DMS153 treated with DMSO at 0.1 percent for 48 hours (cell line): ENCODE data around the gene RBL2.
"Not testable (repeated sequence)": the region's sequence is repeated elsewhere in the genome, so short reads cannot be mapped to it uniquely, and the experiment has no call there.

Experiments
- DNase-seq: peaks from one replicate; lab custom pipeline; 2025; ENCODE audit not compliant: unreplicated experiment; lab: John Stamatoyannopoulos, UW

RBL2 gene

GRCh38 chr16:53434377-53435065 lies at the start of gene RBL2:
Gene RBL2 (plus strand): TSS chr16:53434471. CDS start chr16:53434557, 86 bp downstream.
- peak; percentile 5 for DNase-seq

GRCh38 chr16:53384610-53385009 lies 49.7 kb upstream of the RBL2 start:
- not testable (repeated sequence) for DNase-seq

GRCh38 chr16:53404959-53405358 lies 29.3 kb upstream of the RBL2 start:
- no peak for DNase-seq

- DNase-seq = no peak
These were observed 21.7 kb upstream of the RBL2 start for GRCh38 chr16:53412549-53412948.

- no peak for DNase-seq
These were observed 20.4 kb upstream of the RBL2 start for GRCh38 chr16:53413864-53414263.

- DNase-seq = no peak
These were observed 19.9 kb upstream of the RBL2 start for GRCh38 chr16:53414381-53414780.

GRCh38 chr16:53415504-53415903 lies 18.8 kb upstream of the RBL2 start:
- DNase-seq = no peak

- DNase-seq = no peak
These were observed 17.3 kb upstream of the RBL2 start for GRCh38 chr16:53417011-53417410.

- DNase-seq = no peak
These were observed 16.3 kb upstream of the RBL2 start for GRCh38 chr16:53417976-53418375.

- not testable (repeated sequence) for DNase-seq
These were observed 14.9 kb upstream of the RBL2 start for GRCh38 chr16:53419383-53419709.

GRCh38 chr16:53421248-53421647 lies 13.0 kb upstream of the RBL2 start:
- no peak for DNase-seq

GRCh38 chr16:53423968-53424367 lies 10.3 kb upstream of the RBL2 start:
- not testable (repeated sequence) for DNase-seq

GRCh38 chr16:53428681-53429080 lies 5.6 kb upstream of the RBL2 start:
- DNase-seq = no peak

- DNase-seq = no peak
These were observed 4.9 kb upstream of the RBL2 start for GRCh38 chr16:53429221-53429943.

GRCh38 chr16:53430363-53430762 lies 3.9 kb upstream of the RBL2 start:
- no peak for DNase-seq

- DNase-seq = no peak
These were observed 762 bp upstream of the RBL2 start for GRCh38 chr16:53433509-53433908.

- no peak for DNase-seq
These were observed 318 bp upstream of the RBL2 start for GRCh38 chr16:53433930-53434376.

- DNase-seq = peak; percentile 8
These were observed 906 bp downstream of the RBL2 start for GRCh38 chr16:53435066-53435688.

GRCh38 chr16:53440125-53440524 lies 5.9 kb downstream of the RBL2 start:
- DNase-seq = no peak

- DNase-seq = no peak
These were observed 11.3 kb downstream of the RBL2 start for GRCh38 chr16:53445534-53445933.

- DNase-seq = no peak
These were observed 11.8 kb downstream of the RBL2 start for GRCh38 chr16:53446090-53446489.

- DNase-seq = no peak
These were observed 15.7 kb downstream of the RBL2 start for GRCh38 chr16:53449816-53450517.
